Neuronal stem cell (in vitro differentiated cells): ENCODE results near the gene NTN5.

Source experiments
- DNase-seq: peaks from one replicate; pipeline ENCODE4 v3.0.0-alpha.2; 2013; ENCODE audit warnings: low spot score
- H2AFZ ChIP-seq: one replicate; pipeline ENCODE4 v1.6.1; 2013; ENCODE audit warnings: mild to moderate bottlenecking, low read length, inconsistent platforms
- H2AK5ac ChIP-seq: 2 replicates; pipeline ENCODE4 v1.6.1; 2013; ENCODE audit warnings: low read depth, mild to moderate bottlenecking, inconsistent platforms, low read length, moderate library complexity, mixed read lengths
- H2BK120ac ChIP-seq: 2 replicates; pipeline ENCODE4 v1.6.1; 2013; ENCODE audit warnings: low read depth, mild to moderate bottlenecking, inconsistent platforms, low read length, moderate library complexity, mixed read lengths
- H2BK12ac ChIP-seq: one replicate; pipeline ENCODE4 v1.6.1; 2013; ENCODE audit warnings: low read length, inconsistent platforms
- H2BK15ac ChIP-seq: 2 replicates; pipeline ENCODE4 v1.6.1; 2013; ENCODE audit warnings: mild to moderate bottlenecking, low read length, inconsistent platforms, mixed read lengths
- H2BK5ac ChIP-seq: one replicate; pipeline ENCODE4 v1.6.1; 2013; ENCODE audit warnings: inconsistent platforms, mild to moderate bottlenecking, low read length, moderate library complexity
- H3K14ac ChIP-seq: one replicate; pipeline ENCODE4 v1.6.1; 2013; ENCODE audit warnings: low read length, inconsistent platforms
- H3K18ac ChIP-seq: 2 replicates; pipeline ENCODE4 v1.6.1; 2013; ENCODE audit warnings: low read length, inconsistent platforms
- H3K23ac ChIP-seq: 2 replicates; pipeline ENCODE4 v1.6.1; 2013; ENCODE audit warnings: low read depth, mild to moderate bottlenecking, mixed read lengths, low read length, inconsistent platforms; ENCODE audit not compliant: poor library complexity
- H3K27ac ChIP-seq: replicated peaks from 3 replicates; pipeline ENCODE4 v1.5.1; 2013; ENCODE audit warnings: low read length, inconsistent platforms
- H3K27me3 ChIP-seq, 3 experiments: 2 replicates each; pipeline ENCODE4 v1.6.1; 2013; ENCODE audit warnings: low read length in 3 of 3, mild to moderate bottlenecking in 2 of 3, inconsistent platforms in 1 of 3, low read depth in 1 of 3, mixed read lengths in 1 of 3, moderate library complexity in 1 of 3; ENCODE audit not compliant: control insufficient read depth in 3 of 3, insufficient read depth in 3 of 3
- H3K36me3 ChIP-seq, 2 donors: replicated peaks in 1 of 2; 2 replicates each; pipeline ENCODE4 v1.6.1; 2013; ENCODE audit warnings: low read length in 2 of 2; ENCODE audit not compliant: control insufficient read depth in 2 of 2, insufficient read depth in 2 of 2
- H3K4ac ChIP-seq: 2 replicates; pipeline ENCODE4 v1.6.1; 2013; ENCODE audit warnings: inconsistent platforms, mild to moderate bottlenecking, low read length, moderate library complexity
- H3K4me1 ChIP-seq, 2 donors: 1 replicate in 1 of 2; 2 replicates in 1 of 2; pipeline ENCODE4 v1.6.1; 2013; ENCODE audit warnings: low read length in 2 of 2, low read depth in 1 of 2; ENCODE audit not compliant: control insufficient read depth in 2 of 2, insufficient read depth in 1 of 2
- H3K4me2 ChIP-seq: one replicate; pipeline ENCODE4 v1.6.1; 2013; ENCODE audit warnings: mild to moderate bottlenecking, low read length, inconsistent platforms; ENCODE audit not compliant: insufficient read depth, poor library complexity, severe bottlenecking
- H3K4me3 ChIP-seq, 2 donors: 2 replicates each; pipeline ENCODE4 v1.5.1; 2013; ENCODE audit warnings: low read length in 2 of 2, mild to moderate bottlenecking in 2 of 2, inconsistent platforms in 1 of 2, moderate library complexity in 1 of 2
- H3K79me1 ChIP-seq: one replicate; pipeline ENCODE4 v1.6.1; 2013; ENCODE audit warnings: low read depth, mild to moderate bottlenecking, inconsistent platforms, low read length, moderate library complexity
- H3K9ac ChIP-seq: one replicate; pipeline ENCODE4 v1.6.1; 2013; ENCODE audit warnings: mild to moderate bottlenecking, low read depth, low read length, inconsistent platforms; ENCODE audit not compliant: poor library complexity
- H3K9me3 ChIP-seq, 2 donors: replicated peaks in 1 of 2; 2 replicates each; pipeline versions ENCODE3 to v1.6.1; 2013; ENCODE audit warnings: low read length in 2 of 2, mild to moderate bottlenecking in 2 of 2, inconsistent platforms in 1 of 2, low read depth in 1 of 2, mixed read lengths in 1 of 2, moderate library complexity in 1 of 2; ENCODE audit not compliant: control insufficient read depth in 2 of 2, insufficient read depth in 1 of 2
- H4K8ac ChIP-seq: one replicate; pipeline ENCODE4 v1.6.1; 2013; ENCODE audit warnings: low read depth, mild to moderate bottlenecking, inconsistent platforms, low read length, moderate library complexity
- H4K91ac ChIP-seq: one replicate; pipeline ENCODE4 v1.6.1; 2013; ENCODE audit warnings: low read length, low read depth, mild to moderate bottlenecking, inconsistent platforms; ENCODE audit not compliant: poor library complexity
- WGBS, 2 donors: extraction: QIAGEN DNeasy Blood & Tissue Kit; methylation state at CpG; one replicate each; pipeline ENCODE4 v1.1.7; 2013; ENCODE audit warnings: missing lambda C conversion rate in 2 of 2, mixed read lengths in 1 of 2; ENCODE audit not compliant: insufficient read length in 2 of 2, insufficient replicate concordance in 1 of 2; ENCODE audit errors: extremely low coverage in 2 of 2; 5-methylcytosine and 5-hydroxymethylcytosine counted together

Gene NTN5

DNA sequence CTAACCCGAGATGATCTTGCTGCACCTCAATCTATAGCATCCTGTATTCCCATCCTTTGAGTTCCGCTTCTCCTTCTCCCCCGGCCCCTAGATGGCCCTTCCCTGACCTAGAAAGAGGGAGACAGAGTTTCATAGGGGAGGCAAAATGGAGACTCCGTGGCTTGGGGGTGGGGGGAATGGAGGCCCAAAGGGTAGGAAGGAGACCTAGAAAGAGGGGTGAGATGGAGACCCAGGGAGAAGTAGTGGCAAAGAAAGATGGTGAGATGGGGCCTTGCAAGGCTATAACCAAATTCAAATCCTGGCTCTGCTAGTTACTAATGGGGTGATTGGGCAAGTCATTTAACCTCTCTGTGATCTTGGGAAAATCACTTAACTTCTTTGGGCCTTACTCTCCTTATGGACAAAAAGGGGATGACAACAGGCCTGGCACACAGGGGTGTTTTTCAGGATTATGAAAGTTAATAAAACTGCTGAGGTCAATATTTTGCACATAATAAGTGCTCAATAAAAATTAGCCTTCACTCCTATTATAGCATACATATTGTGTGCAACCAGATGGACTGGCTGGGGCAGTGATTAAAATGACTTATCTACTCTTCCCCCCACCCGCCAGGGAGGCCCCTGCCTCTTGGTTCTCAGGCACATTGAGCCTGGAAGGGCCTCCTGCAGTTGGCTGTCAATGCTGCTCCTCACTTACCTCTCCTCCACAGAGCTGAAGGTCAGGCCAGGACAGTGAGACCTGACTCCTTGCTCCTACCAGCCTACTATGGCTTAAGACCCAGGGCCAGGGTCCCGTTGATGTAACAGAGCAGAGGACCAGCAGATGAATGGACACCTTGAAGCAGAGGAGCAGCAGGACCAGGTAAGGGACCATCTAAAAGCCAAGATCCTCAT, 52.9 kb downstream of the NTN5 start:
- no CpG with 5 or more reads among the region's 6 CpGs for WGBS, 2 donors
- peak overlapping the region; percentile 84 for H2AFZ ChIP-seq
- DNase-seq = no peak

GRCh38 chr19:48618916-48619691, 53.7 kb downstream of the NTN5 start, which contains the start of the genes RPL18 and SPHK2:
TSS of gene RPL18 (minus strand) at chr19:48619178. CDS start at chr19:48619143, 35 bp downstream.
TSS of gene SPHK2 (plus strand) at chr19:48619506. CDS start at chr19:48620515, 1,009 bp downstream.
- no peak within 1 kb of the TSS for H4K91ac ChIP-seq
- peak within 1 kb of the TSS; percentile 83 for H3K9ac ChIP-seq
- H3K27ac ChIP-seq = peak within 1 kb of the TSS; percentile 73
- H3K18ac ChIP-seq = peak within 1 kb of the TSS; percentile 86
- DNase-seq = peak; percentile 99
- H3K4me2 ChIP-seq = peak within 1 kb of the TSS; percentile 83
- peak within 1 kb of the TSS; percentile 88 for H2BK5ac ChIP-seq
- no peaks in the 10 kb centered on the region for H3K27me3 ChIP-seq
- H3K4me3 ChIP-seq = peak within 1 kb of the TSS; percentile 80 to 98
- peak within 1 kb of the TSS; percentile 97 for H3K23ac ChIP-seq
- H2BK12ac ChIP-seq = no peak within 1 kb of the TSS
- H4K8ac ChIP-seq = peak within 1 kb of the TSS; percentile 19
- H3K9me3 ChIP-seq = no peaks in the 10 kb centered on the region
- no peak within 1 kb of the TSS for H2BK120ac ChIP-seq
- H2AK5ac ChIP-seq = peak within 1 kb of the TSS; percentile 76
- H2BK15ac ChIP-seq = peak within 1 kb of the TSS; percentile 46
- WGBS, 2 donors = no CpG with 5 or more reads among the region's 69 CpGs
- H3K14ac ChIP-seq = peak within 1 kb of the TSS; percentile 9
- peak within 1 kb of the TSS; percentile 84 for H2AFZ ChIP-seq
- peaks cover 27 to 37% of the 10 kb centered on the region in 2 donors for H3K36me3 ChIP-seq
- peaks cover 12% of the 10 kb centered on the region for H3K79me1 ChIP-seq
- peaks cover 17 to 22% of the 10 kb centered on the region in 2 donors for H3K4me1 ChIP-seq
- peak within 1 kb of the TSS; percentile 40 for H3K4ac ChIP-seq

More for the DNA sequence above, 52.9 kb downstream of the NTN5 start:
- Histone ChIP-seq H4K8ac (no peak overlapping the region), H2BK5ac (peak overlapping the region; percentile 15), H3K27ac (peak overlapping the region; percentile 31), H3K4ac (no peak overlapping the region), H3K18ac (peak overlapping the region; percentile 81), H3K14ac (peak overlapping the region; percentile 9), H3K9ac (peak overlapping the region; percentile 17), H3K27me3 (no peaks in the 10 kb centered on the region), H3K9me3 (no peaks in the 10 kb centered on the region), H2AK5ac (peak overlapping the region; percentile 76), H2BK12ac (no peak overlapping the region), H4K91ac (no peak overlapping the region), H3K36me3 (peaks cover 27 to 35% of the 10 kb centered on the region in 2 donors), H3K4me2 (peak overlapping the region; percentile 50), H3K79me1 (peaks cover 14% of the 10 kb centered on the region), H2BK120ac (no peak overlapping the region), H3K4me3 (peak overlapping the region; percentile 75 to 80), H3K4me1 (peaks cover 15 to 19% of the 10 kb centered on the region in 2 donors), H3K23ac (no peak overlapping the region), H2BK15ac (peak overlapping the region; percentile 46)

- no peak overlapping the region for H2BK15ac ChIP-seq
- no peak overlapping the region for H4K91ac ChIP-seq
- peak overlapping the region; percentile 71 for H2AFZ ChIP-seq
- H3K9ac ChIP-seq = peak overlapping the region; percentile 83
- peak overlapping the region; percentile 19 for H4K8ac ChIP-seq
- peak overlapping the region; percentile 88 for H2BK5ac ChIP-seq
- H2AK5ac ChIP-seq = no peak overlapping the region
- peak overlapping the region; percentile 73 for H3K27ac ChIP-seq
- peak overlapping the region; percentile 80 to 98 for H3K4me3 ChIP-seq
- H3K4me2 ChIP-seq = peak overlapping the region; percentile 83
- H3K4ac ChIP-seq = peak overlapping the region; percentile 40
- peaks cover 12% of the 10 kb centered on the region for H3K79me1 ChIP-seq
- H3K4me1 ChIP-seq = peaks cover 13 to 28% of the 10 kb centered on the region in 2 donors
- no peaks in the 10 kb centered on the region for H3K27me3 ChIP-seq
- no peak overlapping the region for H2BK12ac ChIP-seq
- no peak overlapping the region for H3K14ac ChIP-seq
- no peaks in the 10 kb centered on the region for H3K9me3 ChIP-seq
- peak overlapping the region; percentile 86 for H3K18ac ChIP-seq
- H3K36me3 ChIP-seq = peaks cover 27 to 37% of the 10 kb centered on the region in 2 donors
- H2BK120ac ChIP-seq = no peak overlapping the region
- no peak overlapping the region for H3K23ac ChIP-seq
- no peak for DNase-seq
- no CpG with 5 or more reads among the region's 18 CpGs for WGBS, 2 donors
These were observed 54.4 kb downstream of the NTN5 start for GRCh38 chr19:48618278-48618915.
